Activated CD4-positive, alpha-beta T cell treated with anti-CD3 and anti-CD28 coated beads, Interleukin-2, amount 50 U/mL, for 24 hours (primary cell): ENCODE data around the gene SCN1B.
"Not testable (repeated sequence)": the region's sequence is repeated elsewhere in the genome, so short reads cannot be mapped to it uniquely, and the experiment has no call there.

ENCODE experiments used
- DNase-seq, 2 donors: peaks; one replicate each; pipeline ENCODE4 v3.0.0-alpha.2; 2020; ENCODE audit warnings: low read depth in 1 of 2, low spot score in 1 of 2

Gene SCN1B

GRCh38 chr19:35030257-35031071 is at the start of gene SCN1B:
Gene SCN1B, plus strand, starts transcription at chr19:35030470. Its CDS starts 351 bp downstream, at chr19:35030821.
- peak; percentile 41 for DNase-seq

DNA sequence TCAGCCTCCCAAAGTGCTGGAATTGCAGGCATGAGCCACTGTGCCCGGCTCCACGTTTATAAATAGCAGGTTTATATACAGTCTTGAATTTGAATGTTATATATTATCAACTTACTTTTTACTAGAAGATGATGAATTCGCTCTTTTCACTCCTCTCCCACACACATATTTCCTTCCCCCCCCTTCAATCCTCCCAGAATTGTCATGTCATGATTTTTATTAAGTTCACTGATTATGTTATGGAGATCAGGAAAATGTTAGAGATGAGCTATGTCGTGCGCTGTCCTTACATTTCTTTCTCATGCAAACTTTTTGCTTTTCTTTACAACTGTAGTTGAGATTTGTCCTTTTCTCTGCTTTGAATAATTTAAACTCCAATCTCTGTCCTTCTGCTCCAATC is 48.0 kb upstream of the SCN1B start:
- no peak for DNase-seq

GRCh38 chr19:34983786-34984185 is 46.5 kb upstream of the SCN1B start:
- no peak for DNase-seq

- DNase-seq = no peak
Observed at GRCh38 chr19:34984287-34984686, 46.0 kb upstream of the SCN1B start.

GRCh38 chr19:34985249-34986022 is 44.8 kb upstream of the SCN1B start:
- no peak for DNase-seq

GRCh38 chr19:34988119-34988518 is 42.2 kb upstream of the SCN1B start:
- no peak for DNase-seq

DNA sequence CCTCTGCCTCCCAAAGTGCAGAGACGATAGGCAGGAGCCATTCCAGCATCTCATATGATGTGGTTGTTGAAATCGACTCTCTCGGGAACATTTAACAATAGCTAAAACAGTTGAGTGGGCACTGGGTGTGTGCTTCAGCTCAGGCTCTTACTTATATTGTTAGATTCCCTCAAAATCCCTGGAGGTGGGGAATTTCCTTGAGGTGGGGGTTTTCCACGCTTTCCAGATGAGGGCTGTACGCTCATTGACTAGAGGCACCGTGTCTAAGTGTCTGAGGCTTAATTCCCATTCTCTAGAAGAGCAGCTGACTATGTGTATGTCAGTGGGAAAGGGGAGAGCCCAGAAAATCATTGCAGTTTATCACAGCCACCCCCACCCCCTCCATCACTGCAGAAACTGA is 41.0 kb upstream of the SCN1B start:
- DNase-seq = no peak

- DNase-seq = no peak
Observed at GRCh38 chr19:34990578-34991192, 39.6 kb upstream of the SCN1B start.

DNA sequence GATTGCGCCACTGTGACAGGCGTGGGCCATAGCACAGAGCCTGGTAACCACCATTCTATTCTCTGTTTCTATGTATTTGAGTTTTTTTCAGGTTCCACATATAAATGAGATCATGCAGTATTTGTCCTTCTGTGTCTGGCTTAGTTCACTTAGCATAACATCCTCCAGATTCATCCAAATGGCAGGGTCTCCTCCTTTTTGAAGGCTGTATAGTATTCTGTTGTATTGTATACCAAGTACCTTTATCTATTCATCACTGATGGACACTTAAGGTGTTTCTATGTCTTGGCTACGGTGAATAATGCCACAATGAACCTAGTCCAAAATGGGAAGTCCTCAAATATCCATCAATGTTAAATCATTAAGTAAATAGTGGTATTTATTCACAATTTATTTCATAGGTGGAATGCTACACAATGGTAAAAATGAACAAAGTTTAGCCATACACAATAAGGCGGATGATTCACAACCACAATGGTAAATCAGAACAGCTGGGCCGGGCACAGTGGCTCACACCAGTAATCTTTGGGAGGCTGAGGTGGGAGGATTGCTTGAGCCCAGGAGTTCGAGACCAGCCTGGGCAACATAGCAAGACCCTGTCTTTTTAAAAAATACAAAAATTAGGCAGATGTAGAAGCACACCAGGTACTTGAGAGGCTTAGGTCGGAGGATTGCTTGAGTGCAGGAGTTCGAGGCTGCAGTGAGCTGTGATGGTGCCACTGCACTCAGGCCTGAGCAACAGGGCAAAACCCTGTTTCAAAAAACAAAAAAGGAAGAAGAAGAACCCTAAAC is 38.5 kb upstream of the SCN1B start:
- no peak for DNase-seq

DNA sequence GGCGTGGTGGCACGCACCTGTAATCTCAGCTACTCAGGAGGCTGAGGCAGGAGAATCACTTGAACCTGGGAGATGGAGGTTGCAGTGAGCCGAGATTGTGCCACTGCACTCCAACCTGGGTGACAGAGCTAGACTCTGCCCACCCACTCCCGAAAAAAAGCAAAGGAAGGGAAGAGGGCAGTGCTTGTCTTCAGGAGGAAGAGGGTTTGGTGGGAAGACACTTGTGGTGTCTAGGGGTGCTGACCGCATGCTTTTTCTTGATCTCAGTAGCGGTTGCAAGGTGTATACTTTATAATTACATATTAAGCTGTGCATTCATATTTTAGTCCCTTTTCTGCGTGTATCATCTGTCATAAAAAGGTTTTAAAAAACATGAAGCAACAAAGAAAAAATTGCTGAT is 37.7 kb upstream of the SCN1B start:
- DNase-seq = not testable (repeated sequence)

DNA sequence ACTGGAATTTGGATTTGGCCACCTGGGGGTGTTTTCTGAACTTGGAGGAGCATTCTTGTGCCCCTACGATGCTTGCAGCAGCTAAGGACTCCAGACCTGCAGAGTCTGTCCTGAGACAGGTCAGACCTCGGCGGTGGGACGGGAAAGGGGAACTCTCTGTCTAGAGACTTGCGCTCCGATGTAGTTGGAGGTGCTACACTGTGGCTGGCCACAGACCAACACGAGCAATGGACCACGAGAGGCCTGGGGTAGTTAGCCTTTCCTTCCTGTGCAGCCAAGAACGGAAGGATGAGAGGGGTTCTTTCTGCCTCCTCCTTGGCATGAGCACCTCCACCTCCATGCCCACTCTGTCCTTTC is 36.0 kb upstream of the SCN1B start:
- no peak for DNase-seq

- DNase-seq = no peak
Observed at GRCh38 chr19:34994643-34995541, 35.4 kb upstream of the SCN1B start.

DNA sequence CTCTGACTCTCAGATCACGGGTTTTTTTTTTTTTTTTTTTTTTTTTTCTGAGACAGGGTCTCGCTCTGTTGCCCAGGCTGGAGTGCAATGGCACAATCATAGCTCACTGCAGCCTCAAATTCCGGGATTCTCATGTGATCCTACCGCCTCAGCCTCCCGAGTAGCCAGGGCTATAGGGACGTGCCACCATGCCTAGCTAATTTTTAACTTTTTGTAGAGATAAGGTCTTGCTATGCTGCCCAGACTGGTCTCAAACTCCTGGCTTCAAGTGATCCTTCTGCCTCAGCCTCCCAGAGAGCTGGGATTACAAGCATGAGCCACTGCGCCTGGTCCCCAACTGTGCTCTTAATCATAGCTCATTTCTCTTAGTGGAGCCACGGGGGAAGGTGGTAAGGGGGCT is 34.7 kb upstream of the SCN1B start:
- DNase-seq = no peak

GRCh38 chr19:34997071-34997617 is 33.1 kb upstream of the SCN1B start:
- DNase-seq = no peak

DNA sequence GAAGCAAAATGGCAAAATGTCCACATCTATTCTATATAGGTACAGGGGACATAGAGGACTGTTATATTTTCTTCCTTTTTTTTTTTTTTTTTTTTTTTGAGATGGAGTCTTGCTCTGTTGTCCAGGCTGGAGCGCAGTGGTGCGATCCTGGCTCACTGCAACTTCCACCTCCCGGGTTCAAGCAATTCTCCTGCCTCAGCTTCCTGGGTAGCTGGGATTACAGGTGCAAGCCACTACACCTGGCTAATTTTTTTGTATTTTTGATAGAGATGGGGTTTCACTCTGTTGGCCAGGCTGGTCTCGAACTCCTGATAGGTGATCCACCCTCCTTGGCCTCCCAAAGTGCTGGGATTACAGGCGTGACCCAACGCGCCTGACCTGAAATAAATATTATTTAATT is 32.0 kb upstream of the SCN1B start:
- not testable (repeated sequence) for DNase-seq

DNA sequence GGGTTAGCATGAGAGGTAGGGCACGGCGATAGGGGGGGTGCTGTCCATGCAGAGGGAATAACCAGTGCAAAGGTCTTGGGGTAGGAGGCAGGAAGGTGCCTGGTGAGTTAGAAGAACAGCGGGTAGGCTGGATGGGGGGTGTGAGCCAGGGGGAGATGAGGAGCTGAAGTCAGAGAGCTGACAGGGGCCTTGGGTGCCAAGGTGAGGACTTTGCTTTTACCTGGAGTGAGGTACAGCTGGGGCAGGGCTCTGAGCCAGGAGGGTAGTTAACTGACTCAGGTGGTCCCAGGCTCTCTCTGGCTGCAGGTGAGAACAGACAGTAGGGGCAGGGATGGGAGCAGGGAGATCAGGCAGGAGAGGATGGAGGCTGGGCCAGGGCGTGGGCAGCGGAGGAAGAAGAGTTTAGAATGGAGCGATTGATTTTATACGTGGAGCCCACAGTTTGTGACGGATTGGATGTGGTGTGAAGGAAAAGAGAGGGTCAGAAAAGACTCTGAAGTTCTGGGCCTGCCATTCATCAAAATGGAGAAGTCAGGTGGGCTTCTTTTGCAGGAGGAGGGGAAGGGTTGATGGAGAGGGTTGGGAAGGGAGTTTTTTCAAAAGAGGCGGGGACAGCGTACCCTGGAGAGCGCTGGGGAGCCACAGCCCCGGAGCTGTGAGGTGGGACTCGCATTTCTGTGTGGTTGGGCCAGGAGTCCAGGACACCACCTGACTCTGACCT is 31.3 kb upstream of the SCN1B start:
- no peak for DNase-seq

- peak; percentile 53 to 56 for DNase-seq
Observed at GRCh38 chr19:34999498-35000337, 30.6 kb upstream of the SCN1B start, which contains the start of gene GRAMD1A. Gene GRAMD1A, plus strand, starts transcription at chr19:35000323. Its CDS starts 156 bp downstream, at chr19:35000479.

DNA sequence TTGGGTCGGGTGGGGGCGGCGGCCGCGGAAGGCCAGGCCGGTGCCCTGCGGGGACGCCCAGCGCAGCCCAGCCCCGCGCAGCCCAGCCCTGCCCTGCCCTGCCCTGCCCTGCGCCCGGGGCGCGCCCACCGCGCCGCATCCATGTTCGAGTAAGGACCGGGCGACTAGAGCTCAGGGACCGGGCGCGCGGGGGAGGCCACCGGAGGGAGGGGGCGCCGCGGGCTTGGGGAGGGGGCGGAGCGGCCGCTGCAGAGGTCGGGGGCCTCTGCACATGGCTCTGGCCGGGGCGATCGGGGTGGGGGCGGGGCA is 30.0 kb upstream of the SCN1B start:
- DNase-seq = no peak
